CD4-positive, CD25-positive, alpha-beta regulatory T cell (primary cell): ENCODE measurements around the gene NCK1. TPM values are rescaled to one million over a fixed set of nuclear protein-coding genes. Genes with fewer than 3 reads are reported as not detected.
"Not testable (repeated sequence)": the region's sequence is repeated elsewhere in the genome, so short reads cannot be mapped to it uniquely, and the experiment has no call there.

ENCODE experiments used
- ATAC-seq, 2 donors: fragments of 150-1000 bp; cut with Tn5 transposase; one replicate each; pipeline ENCODE4 v1.10.0; 2021; ENCODE audit warnings: low read depth in 2 of 2, moderate number of reproducible peaks in 2 of 2, moderate library complexity in 1 of 2
- DNase-seq, 3 donors: peaks; one replicate each; pipeline versions ENCODE4 v3.0.0 to v3.0.0-alpha.2; 2012 to 2022; ENCODE audit warnings: mixed read lengths in 1 of 3
- H3K27ac ChIP-seq: one replicate; pipeline ENCODE4 v1.7.0; 2013; ENCODE audit warnings: mild to moderate bottlenecking, low read length; ENCODE audit not compliant: insufficient read depth, poor library complexity, severe bottlenecking
- H3K27me3 ChIP-seq: one replicate; pipeline ENCODE4 v1.7.0; 2013; ENCODE audit warnings: low read length; ENCODE audit not compliant: control insufficient read depth, insufficient read depth
- H3K36me3 ChIP-seq: one replicate; pipeline ENCODE4 v1.7.0; 2013; ENCODE audit warnings: mild to moderate bottlenecking, low read length, moderate library complexity; ENCODE audit not compliant: control insufficient read depth, insufficient read depth
- H3K4me1 ChIP-seq: 2 replicates; pipeline ENCODE4 v1.7.0; 2013; ENCODE audit warnings: mild to moderate bottlenecking, low read length; ENCODE audit not compliant: insufficient read depth, control insufficient read depth, poor library complexity, severe bottlenecking
- H3K4me3 ChIP-seq: one replicate; pipeline ENCODE4 v1.7.0; 2013; ENCODE audit warnings: low read depth, mild to moderate bottlenecking, low read length, moderate library complexity
- H3K9me3 ChIP-seq, 2 experiments: 1 replicate in 1 of 2; 2 replicates in 1 of 2; pipeline ENCODE4 v1.7.0; 2013; ENCODE audit warnings: low read length in 2 of 2, mild to moderate bottlenecking in 1 of 2, moderate library complexity in 1 of 2; ENCODE audit not compliant: control insufficient read depth in 2 of 2
- H3K27ac Mint-ChIP-seq, 3 donors: one replicate each; pipeline ENCODE4 v1.8.0; 2020 to 2022; ENCODE audit warnings: mild to moderate bottlenecking in 3 of 3, mixed read lengths in 3 of 3, moderate library complexity in 2 of 3
- H3K27me3 Mint-ChIP-seq: one replicate; pipeline ENCODE4 v1.8.0; 2022; ENCODE audit warnings: mild to moderate bottlenecking, mixed read lengths
- H3K36me3 Mint-ChIP-seq: one replicate; pipeline ENCODE4 v1.8.0; 2020; ENCODE audit warnings: mixed read lengths
- H3K4me1 Mint-ChIP-seq, 4 donors: one replicate each; pipeline ENCODE4 v1.8.0; 2020 to 2022; ENCODE audit warnings: mixed read lengths in 4 of 4, mild to moderate bottlenecking in 1 of 4
- H3K4me3 Mint-ChIP-seq, 4 donors: one replicate each; pipeline ENCODE4 v1.8.0; 2020 to 2022; ENCODE audit warnings: mild to moderate bottlenecking in 4 of 4, mixed read lengths in 4 of 4, moderate library complexity in 3 of 4
- H3K9me3 Mint-ChIP-seq, 7 donors: one replicate each; pipeline ENCODE4 v1.8.0; 2020 to 2022; ENCODE audit warnings: mixed read lengths in 7 of 7, mild to moderate bottlenecking in 3 of 7, moderate library complexity in 2 of 7
- polyA plus RNA-seq, 4 donors: library from polyadenylated mRNA; unstranded; fragments of 300-500 nt; fragmentation: Illumina TruSeq; gene quantifications; one replicate each; pipeline ENCODE4 v1.2.3, GENCODE V29; 2021
- total RNA-seq: library from RNA; stranded (reverse); gene quantifications from one replicate; pipeline ENCODE4 v1.2.3, GENCODE V29; 2022

NCK1 gene
- total and polyA plus RNA-seq, 5 donors from 2014 or later, result 48.7 to 64.9 (median 55.4) TPM

DNA sequence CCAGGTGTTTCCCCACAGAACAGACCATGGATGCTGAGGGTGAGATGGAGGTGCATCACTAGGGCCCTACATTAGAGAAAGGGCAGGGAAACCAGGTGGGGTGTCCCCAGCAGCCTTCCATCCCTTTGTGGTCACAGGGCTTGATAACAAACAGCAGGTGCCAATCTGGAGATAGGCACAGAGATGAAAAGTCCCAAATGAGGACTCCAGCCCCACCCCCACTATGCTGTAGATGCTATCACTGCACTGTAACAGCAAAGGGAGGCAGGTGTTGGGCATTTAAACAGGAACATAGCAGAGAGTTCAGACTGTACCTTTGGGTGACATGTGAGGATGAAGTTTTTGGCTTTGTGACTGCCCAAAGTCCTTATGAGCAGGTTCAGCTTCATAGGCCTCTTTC, 117.2 kb downstream of the NCK1 start:
- Histone ChIP-seq H3K4me3 (no peak overlapping the region), H3K36me3 (no peaks in the 10 kb centered on the region), H3K27ac (no peak overlapping the region), H3K4me1 (no peaks in the 10 kb centered on the region), H3K9me3 (peaks cover 4 to 6% of the 10 kb centered on the region in 2 experiments), H3K27me3 (no peaks in the 10 kb centered on the region)
- peaks cover 4% of the 10 kb centered on the region for H3K27me3 Mint-ChIP-seq
- peaks cover 4% of the 10 kb centered on the region for H3K36me3 Mint-ChIP-seq
- H3K9me3 Mint-ChIP-seq, result peaks cover 0 to 7% (median 3%) of the 10 kb centered on the region in 7 donors
- ATAC-seq (no peak), DNase-seq (no peak)
- H3K4me3 Mint-ChIP-seq, result no peak overlapping the region
- H3K4me1 Mint-ChIP-seq, result peaks cover 0 to 6% (median under 1%) of the 10 kb centered on the region in 4 donors
- H3K27ac Mint-ChIP-seq, result no peak overlapping the region

DNA sequence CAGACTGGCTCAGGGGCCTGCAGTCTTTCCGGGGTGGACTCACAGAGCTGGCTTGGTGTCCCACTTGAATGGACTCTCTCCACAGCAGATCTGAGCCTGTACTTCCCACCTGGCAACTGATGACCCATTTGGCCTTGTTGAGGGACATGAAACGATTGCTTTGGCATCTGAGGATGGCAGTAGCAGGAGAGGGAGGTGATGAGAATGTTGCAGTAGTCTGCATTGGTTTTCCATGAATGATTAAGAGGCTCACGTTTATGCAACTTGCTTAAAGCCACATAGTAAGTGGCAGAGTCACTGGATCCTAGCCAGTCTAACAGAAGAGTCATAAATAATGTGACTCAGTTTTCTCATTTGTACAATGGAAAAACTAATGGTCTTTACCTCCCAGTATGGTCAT, 117.7 kb downstream of the NCK1 start:
- H3K4me3 Mint-ChIP-seq, result no peak overlapping the region
- peaks cover 0 to 4% (median 0%) of the 10 kb centered on the region in 7 donors for H3K9me3 Mint-ChIP-seq
- H3K4me3 ChIP-seq, result no peak overlapping the region
- peaks cover 9% of the 10 kb centered on the region for H3K36me3 Mint-ChIP-seq
- peaks cover 0 to 11% (median 5%) of the 10 kb centered on the region in 4 donors for H3K4me1 Mint-ChIP-seq
- H3K27ac ChIP-seq, result no peak overlapping the region
- no peak for DNase-seq
- no peaks in the 10 kb centered on the region for H3K4me1 ChIP-seq
- H3K27ac Mint-ChIP-seq, result no peak overlapping the region
- H3K9me3 ChIP-seq, result peaks cover 0 to 2% of the 10 kb centered on the region in 2 experiments
- H3K27me3 ChIP-seq, result no peaks in the 10 kb centered on the region
- peaks cover 4% of the 10 kb centered on the region for H3K27me3 Mint-ChIP-seq
- no peak for ATAC-seq
- no peaks in the 10 kb centered on the region for H3K36me3 ChIP-seq

DNA sequence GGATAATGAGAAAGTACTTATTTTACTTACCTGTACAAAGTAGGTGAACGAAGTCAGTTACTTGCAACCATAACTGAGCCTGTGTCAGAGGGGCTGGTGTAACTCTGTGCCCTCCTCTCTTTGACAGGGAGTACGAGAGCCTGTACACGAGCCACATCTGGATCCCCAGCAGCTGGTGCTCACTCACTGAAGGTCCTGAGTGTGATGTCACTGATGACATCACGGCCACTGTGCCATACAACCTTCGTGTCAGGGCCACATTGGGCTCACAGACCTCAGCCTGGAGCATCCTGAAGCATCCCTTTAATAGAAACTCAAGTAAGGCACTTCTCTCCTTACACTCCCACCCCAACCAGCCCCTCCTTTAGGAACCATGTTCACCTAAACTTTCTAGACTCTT, 120.0 kb downstream of the NCK1 start:
- Histone ChIP-seq H3K27me3 (no peaks in the 10 kb centered on the region), H3K27ac (no peak overlapping the region), H3K9me3 (no peaks in the 10 kb centered on the region), H3K4me1 (peaks cover 3% of the 10 kb centered on the region), H3K4me3 (no peak overlapping the region), H3K36me3 (no peaks in the 10 kb centered on the region)
- DNase-seq (no peak), ATAC-seq (no peak)
- H3K27ac Mint-ChIP-seq, result no peak overlapping the region
- peaks cover 0 to 17% (median 7%) of the 10 kb centered on the region in 4 donors for H3K4me1 Mint-ChIP-seq
- no peaks in the 10 kb centered on the region for H3K9me3 Mint-ChIP-seq
- H3K4me3 Mint-ChIP-seq, result no peak overlapping the region
- peaks cover 13% of the 10 kb centered on the region for H3K36me3 Mint-ChIP-seq
- no peaks in the 10 kb centered on the region for H3K27me3 Mint-ChIP-seq

DNA sequence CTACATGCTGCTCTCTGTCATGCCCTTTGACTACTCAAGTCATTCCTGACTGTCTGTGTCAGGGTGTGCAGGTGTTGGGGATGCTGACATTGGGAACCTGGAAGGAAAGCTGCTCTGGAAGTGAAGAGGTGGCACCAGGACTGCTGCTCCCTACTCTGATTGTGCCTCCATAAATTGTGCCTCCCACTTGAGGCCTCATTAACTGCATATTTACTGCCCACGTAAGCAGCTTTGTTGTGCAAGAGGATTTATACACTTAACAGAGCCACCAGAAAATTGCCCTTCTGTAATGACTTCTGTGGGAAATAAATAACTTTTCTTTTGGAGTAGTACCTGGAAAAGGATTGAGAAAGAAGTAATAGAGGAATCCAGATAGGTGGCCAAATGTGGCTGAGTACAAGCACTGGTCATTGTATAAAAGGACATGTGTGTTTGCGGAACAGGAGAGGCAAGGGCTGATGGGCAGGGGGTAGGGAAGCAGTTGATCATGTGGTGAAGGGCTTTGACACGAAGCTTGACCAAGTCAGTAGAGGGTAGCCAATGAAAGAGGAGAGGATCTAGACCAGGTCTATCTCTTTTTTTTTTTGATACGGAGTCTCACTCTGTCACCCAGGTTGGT, 120.6 kb downstream of the NCK1 start:
- Histone ChIP-seq H3K27ac (no peak overlapping the region), H3K27me3 (no peaks in the 10 kb centered on the region), H3K4me3 (no peak overlapping the region), H3K9me3 (no peaks in the 10 kb centered on the region), H3K36me3 (no peaks in the 10 kb centered on the region), H3K4me1 (peaks cover 3% of the 10 kb centered on the region)
- Mint-ChIP-seq H3K36me3 (peaks cover 13% of the 10 kb centered on the region), H3K27ac (no peak overlapping the region), H3K4me3 (no peak overlapping the region), H3K4me1 (peaks cover 0 to 17% (median 7%) of the 10 kb centered on the region in 4 donors), H3K9me3 (no peaks in the 10 kb centered on the region), H3K27me3 (no peaks in the 10 kb centered on the region)
- DNase-seq, result no peak
- no peak for ATAC-seq

DNA sequence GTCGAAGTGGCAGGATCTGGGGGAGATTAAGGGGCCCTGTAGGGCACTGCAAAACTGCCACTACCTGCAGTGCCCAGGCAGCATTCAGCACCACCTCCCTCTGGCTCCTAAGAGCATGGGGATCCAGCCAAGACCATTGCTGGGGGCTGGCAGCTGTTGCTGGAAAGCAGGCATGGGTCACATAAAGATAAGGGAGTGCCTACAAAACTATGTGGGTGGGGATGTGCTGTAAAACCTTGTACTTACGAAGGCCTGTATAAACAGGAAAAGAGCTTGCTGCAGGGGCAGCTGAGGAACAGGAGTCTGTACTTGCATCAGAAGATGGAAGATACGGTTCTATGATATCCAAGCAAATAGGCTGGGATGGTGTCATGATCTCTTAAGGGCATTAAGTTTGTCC, 122.8 kb downstream of the NCK1 start:
- peaks cover 13% of the 10 kb centered on the region for H3K36me3 Mint-ChIP-seq
- peak in 1 of 3 donors; percentile 37 for DNase-seq
- H3K4me3 Mint-ChIP-seq, result peak overlapping the region in 1 of 4 donors; percentile 30
- H3K27ac Mint-ChIP-seq, result peak overlapping the region in 2 of 3 donors; percentile 16 to 71
- H3K4me1 Mint-ChIP-seq, result peaks cover 0 to 17% (median 7%) of the 10 kb centered on the region in 4 donors
- H3K9me3 Mint-ChIP-seq, result no peaks in the 10 kb centered on the region
- H3K36me3 ChIP-seq, result no peaks in the 10 kb centered on the region
- ATAC-seq, result no peak
- no peak overlapping the region for H3K27ac ChIP-seq
- no peaks in the 10 kb centered on the region for H3K9me3 ChIP-seq
- peaks cover 3% of the 10 kb centered on the region for H3K4me1 ChIP-seq
- H3K4me3 ChIP-seq, result no peak overlapping the region
- H3K27me3 Mint-ChIP-seq, result no peaks in the 10 kb centered on the region
- no peaks in the 10 kb centered on the region for H3K27me3 ChIP-seq

DNA sequence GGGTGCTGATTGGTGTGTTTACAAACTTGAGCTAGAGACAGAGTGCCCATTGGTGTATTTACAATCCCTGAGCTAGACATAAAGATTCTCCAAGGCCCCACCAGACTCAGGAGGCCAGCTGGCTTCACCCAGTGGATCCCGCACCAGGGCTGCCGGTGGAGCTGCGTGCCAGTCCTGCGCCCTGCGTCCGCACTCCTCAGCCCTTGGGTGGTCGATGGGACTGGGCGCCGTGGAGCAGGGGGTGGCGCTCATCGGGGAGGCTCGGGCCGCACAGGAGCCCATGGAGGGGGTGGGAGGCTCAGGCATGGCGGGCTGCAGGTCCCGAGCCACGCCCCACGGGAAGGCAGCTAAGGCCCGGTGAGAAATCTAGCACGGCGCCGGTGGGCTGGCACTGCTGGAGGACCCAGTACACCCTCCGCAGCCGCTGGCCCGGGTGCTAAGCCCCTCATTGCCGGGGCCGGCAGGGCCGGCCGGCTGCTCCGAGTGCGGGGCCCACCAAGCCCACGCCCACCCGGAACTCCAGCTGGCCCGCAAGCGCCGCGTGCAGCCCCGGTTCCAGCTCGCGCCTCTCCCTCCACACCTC, 125.5 kb downstream of the NCK1 start:
- not testable (repeated sequence) for DNase-seq, ATAC-seq, H3K4me1 ChIP-seq, H3K9me3 Mint-ChIP-seq, H3K9me3 ChIP-seq, H3K27ac Mint-ChIP-seq, H3K4me3 Mint-ChIP-seq, H3K27ac ChIP-seq, H3K4me3 ChIP-seq, H3K27me3 ChIP-seq, H3K27me3 Mint-ChIP-seq, H3K36me3 ChIP-seq
- Mint-ChIP-seq H3K36me3 (peaks cover 13% of the 10 kb centered on the region), H3K4me1 (peaks cover 0 to 17% (median 7%) of the 10 kb centered on the region in 4 donors)

DNA sequence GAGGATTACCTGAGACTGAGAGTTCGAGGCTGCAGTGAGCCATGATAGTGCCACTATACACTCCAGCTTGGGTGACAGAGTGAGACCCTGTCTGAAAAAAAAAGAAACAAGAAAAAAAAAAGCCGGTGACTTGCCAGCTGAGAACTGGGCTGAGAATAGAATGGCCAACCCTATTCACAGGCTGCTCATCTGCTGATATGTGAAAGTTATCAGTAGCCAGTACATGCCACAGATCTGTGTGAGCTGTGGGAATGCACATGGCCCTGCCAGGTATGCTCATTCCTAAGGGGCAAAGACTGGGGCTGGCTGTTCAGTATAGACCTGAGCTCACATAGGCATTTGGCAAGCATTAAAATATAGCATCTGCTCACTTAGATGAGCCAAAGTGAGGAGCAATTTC, 126.6 kb downstream of the NCK1 start:
- DNase-seq (no peak), ATAC-seq (no peak)
- H3K36me3 Mint-ChIP-seq, result peaks cover 13% of the 10 kb centered on the region
- H3K4me1 Mint-ChIP-seq, result peaks cover 0 to 15% (median 7%) of the 10 kb centered on the region in 4 donors
- no peak overlapping the region for H3K27ac Mint-ChIP-seq
- peak overlapping the region in 1 of 4 donors; percentile 87 for H3K4me3 Mint-ChIP-seq
- H3K27ac ChIP-seq, result no peak overlapping the region
- H3K9me3 Mint-ChIP-seq, result no peaks in the 10 kb centered on the region
- H3K36me3 ChIP-seq, result no peaks in the 10 kb centered on the region
- H3K27me3 ChIP-seq, result no peaks in the 10 kb centered on the region
- H3K4me1 ChIP-seq, result peaks cover 3% of the 10 kb centered on the region
- H3K4me3 ChIP-seq, result no peak overlapping the region
- H3K27me3 Mint-ChIP-seq, result no peaks in the 10 kb centered on the region
- H3K9me3 ChIP-seq, result no peaks in the 10 kb centered on the region
